Spinal cord (tissue), 10 donors: ENCODE data around the gene CCDC102A. TPM values are rescaled to one million over a fixed set of nuclear protein-coding genes. Genes with fewer than 3 reads are reported as not detected.
"Not testable (repeated sequence)": the region's sequence is repeated elsewhere in the genome, so short reads cannot be mapped to it uniquely, and the experiment has no call there.

Source experiments
- DNase-seq, 6 donors: peaks; one replicate each; pipeline versions ENCODE4 v3.0.0 to v3.0.0-alpha.2; 2013 to 2015; ENCODE audit warnings: low spot score in 6 of 6, low read depth in 4 of 6
- H3K27ac ChIP-seq: one replicate; pipeline ENCODE4 v1.5.1; 2013; ENCODE audit warnings: low read depth, low read length, control low read depth
- H3K27me3 ChIP-seq: one replicate; pipeline ENCODE4 v1.6.1; 2013; ENCODE audit warnings: low read length; ENCODE audit not compliant: control insufficient read depth, insufficient read depth
- H3K36me3 ChIP-seq: one replicate; pipeline ENCODE4 v1.6.1; 2013; ENCODE audit warnings: low read length; ENCODE audit not compliant: control insufficient read depth, insufficient read depth
- H3K4me1 ChIP-seq: one replicate; pipeline ENCODE4 v1.6.1; 2013; ENCODE audit warnings: low read length; ENCODE audit not compliant: control insufficient read depth, insufficient read depth
- H3K4me3 ChIP-seq: one replicate; pipeline ENCODE4 v1.5.1; 2013; ENCODE audit warnings: low read depth, low read length, control low read depth
- H3K9me3 ChIP-seq: one replicate; pipeline ENCODE4 v1.6.1; 2013; ENCODE audit warnings: low read length; ENCODE audit not compliant: control insufficient read depth, insufficient read depth
- WGBS: methylation state at CpG from one replicate; pipeline ENCODE4 v1.1.5; 2013; ENCODE audit warnings: missing lambda C conversion rate; ENCODE audit not compliant: insufficient coverage; 5-methylcytosine and 5-hydroxymethylcytosine counted together
- polyA plus RNA-seq, 2 donors: library from polyadenylated mRNA; unstranded; fragments of 120-200 nt; gene quantifications; one replicate each; pipeline ENCODE4 v1.2.1, GENCODE V29; 2013; ENCODE audit not compliant: insufficient read length in 2 of 2
- total RNA-seq, 2 donors: library from RNA; depleted of rRNA in 1 of 2; stranded (reverse); fragments of 120-200 nt in 1 of 2; fragments of >200 nt in 1 of 2; gene quantifications; one replicate each; pipeline versions ENCODE4 v1.2.3 to v1.2.4, GENCODE V29; 2013 to 2014
- donor health status: healthy.

The CCDC102A gene
- total and polyA plus RNA-seq, 4 donors: 4.4 to 17.7 (median 6.9) TPM

GRCh38 chr16:57574646-57575467 is 38.5 kb upstream of the CCDC102A start:
- Histone ChIP-seq H3K27me3 (no peaks in the 10 kb centered on the region), H3K36me3 (peaks cover 3% of the 10 kb centered on the region), H3K4me3 (no peak overlapping the region), H3K9me3 (no peaks in the 10 kb centered on the region), H3K27ac (no peak overlapping the region), H3K4me1 (peaks cover 13% of the 10 kb centered on the region)
- WGBS: 89% methylated on average over 19 of the region's 24 CpGs
- DNase-seq: no peak

GRCh38 chr16:57574086-57574485 is 37.7 kb upstream of the CCDC102A start:
- no peaks in the 10 kb centered on the region for H3K27me3 ChIP-seq
- 88% methylated on average over 12 of the region's 12 CpGs for WGBS
- H3K27ac ChIP-seq: no peak overlapping the region
- DNase-seq: no peak
- H3K4me1 ChIP-seq: peaks cover 13% of the 10 kb centered on the region
- H3K4me3 ChIP-seq: no peak overlapping the region
- H3K9me3 ChIP-seq: no peaks in the 10 kb centered on the region
- H3K36me3 ChIP-seq: peaks cover 3% of the 10 kb centered on the region

GRCh38 chr16:57572978-57573728 is 36.8 kb upstream of the CCDC102A start:
- 81% methylated on average over 5 of the region's 10 CpGs for WGBS
- no peak overlapping the region for H3K4me3 ChIP-seq
- no peaks in the 10 kb centered on the region for H3K27me3 ChIP-seq
- peaks cover 3% of the 10 kb centered on the region for H3K36me3 ChIP-seq
- H3K9me3 ChIP-seq: no peaks in the 10 kb centered on the region
- peaks cover 13% of the 10 kb centered on the region for H3K4me1 ChIP-seq
- no peak for DNase-seq
- no peak overlapping the region for H3K27ac ChIP-seq

- Histone ChIP-seq H3K4me1 (peaks cover under 1% of the 10 kb centered on the region), H3K4me3 (no peak overlapping the region), H3K27me3 (no peaks in the 10 kb centered on the region), H3K27ac (no peak overlapping the region), H3K36me3 (peaks cover 3% of the 10 kb centered on the region), H3K9me3 (no peaks in the 10 kb centered on the region)
- no peak for DNase-seq
- 96% methylated on average over 8 of the region's 9 CpGs for WGBS
Observed at GRCh38 chr16:57571098-57571497, 34.7 kb upstream of the CCDC102A start.

- Histone ChIP-seq H3K36me3 (peaks cover 3% of the 10 kb centered on the region), H3K4me3 (no peak overlapping the region), H3K4me1 (no peaks in the 10 kb centered on the region), H3K9me3 (no peaks in the 10 kb centered on the region), H3K27ac (no peak overlapping the region), H3K27me3 (no peaks in the 10 kb centered on the region)
- DNase-seq: no peak
- 87% methylated on average over 13 of the region's 16 CpGs for WGBS
Observed at GRCh38 chr16:57570301-57571070, 34.1 kb upstream of the CCDC102A start.

- 92% methylated on average over 7 of the region's 7 CpGs for WGBS
- Histone ChIP-seq H3K27me3 (no peaks in the 10 kb centered on the region), H3K36me3 (peaks cover 3% of the 10 kb centered on the region), H3K4me3 (no peak overlapping the region), H3K4me1 (no peaks in the 10 kb centered on the region), H3K9me3 (no peaks in the 10 kb centered on the region), H3K27ac (no peak overlapping the region)
- DNase-seq: no peak
Observed at GRCh38 chr16:57569306-57569946, 33.1 kb upstream of the CCDC102A start.

- WGBS: 94% methylated on average over 5 of the region's 5 CpGs
- H3K9me3 ChIP-seq, H3K4me1 ChIP-seq, H3K27ac ChIP-seq, DNase-seq, H3K36me3 ChIP-seq, H3K4me3 ChIP-seq, H3K27me3 ChIP-seq: not testable (repeated sequence)
Observed at GRCh38 chr16:57568772-57569171, 32.4 kb upstream of the CCDC102A start.

GRCh38 chr16:57568173-57568678 is 31.9 kb upstream of the CCDC102A start:
- H3K27ac ChIP-seq: no peak overlapping the region
- no peak overlapping the region for H3K4me3 ChIP-seq
- H3K36me3 ChIP-seq: peaks cover 3% of the 10 kb centered on the region
- no peaks in the 10 kb centered on the region for H3K4me1 ChIP-seq
- H3K9me3 ChIP-seq: no peaks in the 10 kb centered on the region
- 90% methylated on average over 5 of the region's 5 CpGs for WGBS
- DNase-seq: no peak
- H3K27me3 ChIP-seq: no peaks in the 10 kb centered on the region

GRCh38 chr16:57567691-57568090 is 31.3 kb upstream of the CCDC102A start:
- Histone ChIP-seq H3K9me3 (no peaks in the 10 kb centered on the region), H3K27me3 (no peaks in the 10 kb centered on the region), H3K36me3 (peaks cover 3% of the 10 kb centered on the region), H3K27ac (no peak overlapping the region), H3K4me3 (no peak overlapping the region), H3K4me1 (no peaks in the 10 kb centered on the region)
- 95% methylated on average over 10 of the region's 18 CpGs for WGBS
- DNase-seq: no peak
